DND-41 (cell line): ENCODE results near the gene TMPRSS3.
A peak's percentile ranks its signal among the peaks of the same experiment; 100 is the strongest.

Experiments
- ATAC-seq: fragments of 200-7000 bp; cut with Tn5 transposase; 3 replicates; pipeline ENCODE4 v1.9.1; 2021; ENCODE audit warnings: low read depth; ENCODE audit not compliant: insufficient read depth
- DNase-seq: peaks from one replicate; pipeline ENCODE4 v3.0.0-alpha.2; 2020
- H2AFZ ChIP-seq: 2 replicates; pipeline ENCODE4 v1.6.0; 2012; ENCODE audit warnings: low read depth, low read length
- H3K27ac ChIP-seq: 2 replicates; pipeline ENCODE4 v1.5.1; 2012; ENCODE audit warnings: low read length, inconsistent platforms
- H3K27me3 ChIP-seq: fragments of 200-600 bp; sonication (generic); 2 replicates; pipeline ENCODE4 v1.6.0; 2012; ENCODE audit warnings: low read length, mild to moderate bottlenecking, inconsistent platforms; ENCODE audit not compliant: insufficient read depth, poor library complexity
- H3K36me3 ChIP-seq: 2 replicates; pipeline ENCODE4 v1.5.1; 2012; ENCODE audit warnings: low read length, inconsistent platforms; ENCODE audit not compliant: insufficient read depth
- H3K4me1 ChIP-seq: 2 replicates; pipeline ENCODE4 v1.5.1; 2012; ENCODE audit warnings: mild to moderate bottlenecking, low read length; ENCODE audit not compliant: insufficient read depth
- H3K4me2 ChIP-seq: 2 replicates; pipeline ENCODE4 v1.6.0; 2012; ENCODE audit warnings: mild to moderate bottlenecking, moderate library complexity, low read length, inconsistent platforms; ENCODE audit not compliant: insufficient read depth
- H3K4me3 ChIP-seq, 2 experiments: fragments of 200-600 bp in 1 of 2; shearing (Covaris generic) in 1 of 2; 2 replicates each; pipeline ENCODE4 v1.5.1; 2012 to 2016; ENCODE audit warnings: inconsistent platforms in 2 of 2, low read length in 2 of 2, mild to moderate bottlenecking in 2 of 2, low read depth in 1 of 2, moderate library complexity in 1 of 2
- H3K79me2 ChIP-seq: 2 replicates; pipeline ENCODE4 v1.6.0; 2012; ENCODE audit warnings: low read length, inconsistent platforms; ENCODE audit not compliant: insufficient read depth
- H3K9ac ChIP-seq: 2 replicates; pipeline ENCODE4 v1.6.0; 2012; ENCODE audit warnings: low read depth, mild to moderate bottlenecking, inconsistent platforms, low read length, moderate library complexity
- H3K9me3 ChIP-seq: 2 replicates; pipeline ENCODE4 v1.5.1; 2012; ENCODE audit warnings: low read length, moderate library complexity, mild to moderate bottlenecking, inconsistent platforms; ENCODE audit not compliant: insufficient read depth, severe bottlenecking
- H4K20me1 ChIP-seq: 2 replicates; pipeline ENCODE4 v1.6.0; 2012; ENCODE audit warnings: low read length; ENCODE audit not compliant: insufficient read depth
- EZH2 ChIP-seq: IDR thresholded peaks from 3 replicates; pipeline ENCODE4 v1.6.1; 2012; ENCODE audit warnings: borderline replicate concordance, low read depth, mild to moderate bottlenecking, moderate library complexity, low read length, inconsistent platforms; ENCODE audit not compliant: severe bottlenecking
- TF ChIP-seq, protein P1 (sequence below): IDR thresholded peaks from 2 replicates; pipeline ENCODE4 v1.5.1; 2012; ENCODE audit warnings: borderline replicate concordance, low read length, moderate library complexity, mild to moderate bottlenecking; ENCODE audit not compliant: poor library complexity, severe bottlenecking; ENCODE audit errors: extremely low read depth

Gene TMPRSS3

DNA sequence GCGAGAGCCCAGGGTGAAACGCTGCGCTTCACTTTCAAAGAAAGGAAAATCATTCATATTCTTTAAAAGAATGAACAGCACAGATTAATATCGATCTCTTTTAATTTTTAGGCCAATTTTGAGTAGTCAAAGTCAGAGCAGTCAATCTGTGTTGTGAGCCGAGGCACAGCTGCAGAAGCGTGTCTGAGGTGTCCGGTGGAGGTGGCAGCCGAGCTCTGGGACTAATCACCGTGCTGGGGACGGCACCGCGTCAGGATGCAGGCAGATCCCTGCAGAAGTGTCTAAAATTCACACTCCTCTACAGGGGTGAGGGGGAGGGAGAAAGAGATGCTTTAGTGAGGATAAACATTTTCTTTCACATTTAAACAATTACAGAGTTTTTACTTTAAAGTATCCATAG is 33.7 kb downstream of the TMPRSS3 start:
- Histone ChIP-seq H3K27me3 (no peaks in the 10 kb centered on the region), H3K4me2 (no peak overlapping the region)

DNA sequence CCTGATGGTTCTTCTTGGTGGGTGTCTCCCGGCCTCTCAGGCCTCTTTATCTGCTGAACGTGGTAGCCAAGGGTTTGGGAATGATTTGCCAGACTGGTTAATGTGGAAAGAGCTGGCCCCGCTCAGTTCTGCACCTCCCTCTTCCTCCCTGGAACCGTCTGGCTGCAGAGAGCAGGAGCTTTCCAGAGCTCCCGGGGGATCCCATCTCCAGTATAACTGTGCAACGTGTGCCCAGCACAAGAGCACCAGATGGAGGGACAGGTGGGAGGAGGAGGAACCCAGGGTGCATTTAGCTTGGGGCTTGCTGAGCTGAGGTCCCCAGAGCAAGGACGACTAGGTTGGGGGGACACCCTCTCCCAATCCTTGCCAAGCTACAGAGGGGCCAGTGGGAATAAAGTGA is 34.6 kb downstream of the TMPRSS3 start:
- Histone ChIP-seq H3K4me3 (no peak overlapping the region), H3K9ac (no peak overlapping the region), H3K4me1 (no peaks in the 10 kb centered on the region), H3K9me3 (no peaks in the 10 kb centered on the region), H4K20me1 (no peaks in the 10 kb centered on the region), H3K4me2 (no peak overlapping the region), H3K79me2 (no peaks in the 10 kb centered on the region), H3K27me3 (no peaks in the 10 kb centered on the region), H3K36me3 (no peaks in the 10 kb centered on the region), H3K27ac (no peak overlapping the region), H2AFZ (no peak overlapping the region)
- DNase-seq (no peak), ATAC-seq (no peak)
- no peak for TF ChIP-seq EZH2
- TF ChIP-seq, protein P1, sequence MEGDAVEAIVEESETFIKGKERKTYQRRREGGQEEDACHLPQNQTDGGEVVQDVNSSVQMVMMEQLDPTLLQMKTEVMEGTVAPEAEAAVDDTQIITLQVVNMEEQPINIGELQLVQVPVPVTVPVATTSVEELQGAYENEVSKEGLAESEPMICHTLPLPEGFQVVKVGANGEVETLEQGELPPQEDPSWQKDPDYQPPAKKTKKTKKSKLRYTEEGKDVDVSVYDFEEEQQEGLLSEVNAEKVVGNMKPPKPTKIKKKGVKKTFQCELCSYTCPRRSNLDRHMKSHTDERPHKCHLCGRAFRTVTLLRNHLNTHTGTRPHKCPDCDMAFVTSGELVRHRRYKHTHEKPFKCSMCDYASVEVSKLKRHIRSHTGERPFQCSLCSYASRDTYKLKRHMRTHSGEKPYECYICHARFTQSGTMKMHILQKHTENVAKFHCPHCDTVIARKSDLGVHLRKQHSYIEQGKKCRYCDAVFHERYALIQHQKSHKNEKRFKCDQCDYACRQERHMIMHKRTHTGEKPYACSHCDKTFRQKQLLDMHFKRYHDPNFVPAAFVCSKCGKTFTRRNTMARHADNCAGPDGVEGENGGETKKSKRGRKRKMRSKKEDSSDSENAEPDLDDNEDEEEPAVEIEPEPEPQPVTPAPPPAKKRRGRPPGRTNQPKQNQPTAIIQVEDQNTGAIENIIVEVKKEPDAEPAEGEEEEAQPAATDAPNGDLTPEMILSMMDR: no peak

More for the DNA sequence above, 33.7 kb downstream of the TMPRSS3 start:
- H3K9ac ChIP-seq: no peak overlapping the region
- no peaks in the 10 kb centered on the region for H3K36me3 ChIP-seq
- TF ChIP-seq, protein P1: no peak
- no peak for TF ChIP-seq EZH2
- no peak for ATAC-seq
- DNase-seq: no peak
- H3K79me2 ChIP-seq: no peaks in the 10 kb centered on the region
- no peak overlapping the region for H3K4me3 ChIP-seq
- H3K27ac ChIP-seq: no peak overlapping the region
- H3K9me3 ChIP-seq: no peaks in the 10 kb centered on the region
- H2AFZ ChIP-seq: no peak overlapping the region
- H3K4me1 ChIP-seq: no peaks in the 10 kb centered on the region
- H4K20me1 ChIP-seq: no peaks in the 10 kb centered on the region

DNA sequence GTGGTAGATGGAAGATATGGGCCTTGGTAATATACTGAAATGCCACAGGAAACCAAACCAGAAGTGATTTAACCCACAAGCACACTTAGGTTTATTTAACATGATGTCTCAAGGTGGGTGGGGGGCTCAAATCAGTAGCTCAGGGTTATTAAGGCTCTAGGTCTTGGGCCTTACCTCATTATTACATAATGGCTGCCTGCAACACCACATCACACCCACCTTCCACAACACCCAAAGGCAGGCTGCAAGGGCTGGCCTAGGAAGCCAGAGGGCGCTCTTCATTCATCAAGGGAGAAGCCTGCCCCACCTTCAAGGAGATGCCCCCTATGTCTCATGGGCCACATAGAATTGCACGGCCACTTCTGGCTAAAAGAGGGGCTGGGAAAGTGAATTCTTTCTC is 35.5 kb downstream of the TMPRSS3 start:
- peaks cover 4% of the 10 kb centered on the region for H3K9me3 ChIP-seq
- H3K27me3 ChIP-seq: no peaks in the 10 kb centered on the region
- no peak overlapping the region for H3K27ac ChIP-seq
- H2AFZ ChIP-seq: no peak overlapping the region
- H4K20me1 ChIP-seq: no peaks in the 10 kb centered on the region
- H3K9ac ChIP-seq: no peak overlapping the region
- ATAC-seq (peak; percentile 61), DNase-seq (peak; percentile 38)
- no peaks in the 10 kb centered on the region for H3K4me1 ChIP-seq
- TF ChIP-seq, protein P1: peak; percentile 65
- no peak for TF ChIP-seq EZH2
- no peak overlapping the region for H3K4me3 ChIP-seq
- no peaks in the 10 kb centered on the region for H3K79me2 ChIP-seq
- H3K36me3 ChIP-seq: no peaks in the 10 kb centered on the region
- H3K4me2 ChIP-seq: no peak overlapping the region

DNA sequence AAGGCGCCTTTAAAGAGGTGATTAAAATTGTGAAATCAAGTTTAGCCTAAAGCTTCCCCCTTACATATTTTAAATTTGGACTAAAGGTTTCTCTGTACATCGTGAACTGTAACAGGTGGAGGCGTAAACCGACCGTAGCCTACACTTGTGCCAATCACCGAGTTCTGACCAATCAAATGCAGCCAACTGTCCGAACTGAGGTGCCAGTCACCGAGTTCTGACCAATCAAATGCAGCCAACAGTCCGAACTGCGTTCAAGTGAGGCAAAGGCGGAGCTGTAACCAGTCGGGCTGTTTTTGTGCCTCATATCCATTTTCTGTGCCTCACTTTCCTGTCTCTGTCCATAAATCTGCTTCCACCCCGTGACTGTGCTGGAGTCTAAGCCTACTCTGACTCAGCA is 36.9 kb downstream of the TMPRSS3 start:
- no peak for TF ChIP-seq EZH2
- TF ChIP-seq, protein P1: no peak
- no peak overlapping the region for H3K27ac ChIP-seq
- ATAC-seq: no peak
- H3K4me2 ChIP-seq: no peak overlapping the region
- H2AFZ ChIP-seq: no peak overlapping the region
- no peaks in the 10 kb centered on the region for H3K4me1 ChIP-seq
- no peaks in the 10 kb centered on the region for H3K36me3 ChIP-seq
- no peaks in the 10 kb centered on the region for H4K20me1 ChIP-seq
- H3K4me3 ChIP-seq: no peak overlapping the region
- no peak for DNase-seq
- peaks cover 4% of the 10 kb centered on the region for H3K9me3 ChIP-seq
- H3K27me3 ChIP-seq: no peaks in the 10 kb centered on the region
- H3K79me2 ChIP-seq: no peaks in the 10 kb centered on the region
- H3K9ac ChIP-seq: no peak overlapping the region
